NCI-H2227 (cell line): Measurements from ENCODE around the gene PIK3R1.

Source experiments
- DNase-seq: peaks from one replicate; lab custom pipeline; 2025; ENCODE audit not compliant: unreplicated experiment; lab: John Stamatoyannopoulos, UW

Gene PIK3R1

DNA sequence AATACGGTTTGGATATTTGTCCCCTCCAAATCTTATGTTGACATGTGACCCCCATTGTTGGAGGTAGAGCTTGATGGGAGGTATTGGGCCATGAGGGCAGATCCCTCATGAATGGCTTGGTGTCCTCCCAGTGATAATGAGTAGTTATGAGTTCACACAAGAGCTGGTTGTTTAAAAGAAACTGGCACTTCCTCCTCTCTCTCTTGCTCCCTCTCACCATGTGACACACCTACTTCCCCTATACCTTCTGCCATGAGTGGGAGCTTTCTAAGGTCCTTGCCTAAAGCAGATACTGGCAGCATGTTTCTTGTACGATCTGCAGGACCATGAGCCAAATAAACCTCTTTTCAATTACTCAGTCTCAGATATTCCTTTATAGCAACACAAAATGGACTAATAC is 132.0 kb downstream of the PIK3R1 start:
- no peak for DNase-seq

DNA sequence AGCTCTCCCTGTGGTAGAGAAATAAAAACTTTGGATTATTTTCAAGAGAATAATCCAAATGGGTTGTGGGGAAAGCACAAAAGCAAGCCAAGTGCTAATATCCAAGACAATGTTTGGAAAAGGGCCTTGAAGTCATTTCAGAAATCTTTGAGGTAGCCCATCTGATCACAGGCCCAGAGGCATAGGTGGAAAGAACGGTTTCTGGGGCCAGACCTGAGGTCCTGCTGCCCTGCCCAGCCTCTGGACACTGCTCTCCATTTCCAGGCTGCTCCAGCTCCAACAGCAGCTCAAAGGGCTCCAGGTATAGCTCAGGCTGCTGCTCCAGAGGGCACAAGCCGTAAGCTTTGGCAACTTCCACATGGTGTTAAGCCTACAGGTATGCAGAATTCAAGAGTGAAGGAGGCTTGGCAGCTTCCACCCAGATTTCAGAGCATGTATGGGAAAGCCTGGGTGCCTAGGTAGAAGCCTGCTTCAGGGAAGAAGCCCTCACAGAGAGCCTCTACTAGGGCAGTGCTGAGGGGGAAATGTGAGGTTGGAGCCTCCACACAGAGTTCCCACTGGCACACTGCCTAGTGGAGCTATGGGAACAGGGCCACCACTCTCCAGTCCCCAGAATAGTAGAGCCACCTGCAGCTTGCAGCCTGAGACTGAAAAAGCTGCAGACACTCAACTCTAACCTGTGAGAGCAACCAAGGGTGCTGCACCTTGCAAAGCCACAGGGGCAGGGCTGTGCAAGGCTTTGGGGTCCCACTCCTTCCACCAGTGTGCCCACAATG is 133.1 kb downstream of the PIK3R1 start:
- DNase-seq: no peak

DNA sequence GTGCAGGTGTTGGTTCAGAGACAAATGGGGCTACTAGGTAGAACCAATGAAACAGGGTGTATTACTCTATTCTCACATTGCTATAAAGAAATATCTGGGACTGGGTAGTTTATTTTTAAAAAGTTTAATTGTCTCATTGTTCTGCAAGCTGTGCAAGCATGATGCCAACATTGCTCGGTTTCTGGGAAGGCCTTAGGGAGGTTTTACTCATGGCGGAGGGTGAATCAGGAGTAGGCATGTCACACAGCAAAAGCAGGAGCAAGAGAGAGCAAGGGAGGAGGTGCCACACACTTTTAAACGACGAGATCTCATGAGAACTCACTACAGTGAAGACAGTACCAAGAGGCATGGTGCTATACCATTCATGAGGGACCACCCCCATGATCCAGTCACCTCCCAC is 134.6 kb downstream of the PIK3R1 start:
- no peak for DNase-seq
